GM12878 (cell line): ENCODE results near the gene DAD1. TPM values are rescaled to one million over a fixed set of nuclear protein-coding genes. Genes with fewer than 3 reads are reported as not detected.
A peak's percentile ranks its signal among the peaks of the same experiment; 100 is the strongest.

Experiments
- CREM ChIP-seq: IDR thresholded peaks from 2 replicates; pipeline ENCODE4 v1.6.1; 2014; ENCODE audit warnings: antibody characterized with exemption, low read depth
- EED ChIP-seq: sonication (generic); IDR thresholded peaks from 2 replicates; pipeline ENCODE4 v1.6.1; 2016; ENCODE audit warnings: antibody characterized with exemption, low read depth
- HDGF ChIP-seq: fragments of 450-650 bp; IDR thresholded peaks from 2 replicates; pipeline ENCODE4 v1.6.1; 2016; ENCODE audit warnings: antibody characterized with exemption
- IKZF1 ChIP-seq: fragments of 450-650 bp; conservative IDR thresholded peaks from 2 replicates; pipeline ENCODE4 v1.6.1; 2017; ENCODE audit warnings: antibody characterized with exemption, mild to moderate bottlenecking
- IKZF2 ChIP-seq, 2 experiments: fragments of 450-650 bp; IDR thresholded peaks; 2 replicates each; pipeline ENCODE4 v1.6.1; 2017; ENCODE audit warnings: mild to moderate bottlenecking in 2 of 2, moderate library complexity in 2 of 2
- JUNB ChIP-seq: IDR thresholded peaks from 2 replicates; pipeline ENCODE4 v1.6.1; 2016; ENCODE audit warnings: antibody characterized with exemption, mild to moderate bottlenecking
- NR2C2 ChIP-seq: IDR thresholded peaks from 2 replicates; pipeline ENCODE4 v1.6.1; 2011; ENCODE audit warnings: borderline replicate concordance, low read depth; ENCODE audit not compliant: control insufficient read depth, insufficient read length
- SP1 ChIP-seq: IDR thresholded peaks from one replicate; pipeline ENCODE4 v1.6.1; 2011; ENCODE audit warnings: low read depth, low read length
- TCF12 ChIP-seq: IDR thresholded peaks from 2 replicates; pipeline ENCODE4 v1.6.1; 2011; ENCODE audit warnings: low read depth, mild to moderate bottlenecking, low read length
- polyA plus RNA-seq, 11 experiments: library from polyadenylated mRNA; depleted of rRNA in 4 of 11; unstranded in 6 of 11; stranded (reverse) in 5 of 11; fragments of >200 nt; fragmentation: Nextera tagmentation in 4 of 11; fragmentation: Illumina TruSeq in 1 of 11; extraction: Ambion mirVana in 4 of 11; extraction: Trizol in 1 of 11; gene quantifications; 1 replicate in 1 of 11; 2 replicates in 10 of 11; pipeline versions ENCODE4 v1.2.1 to v1.2.3, GENCODE V29; 2011 to 2016; ENCODE audit warnings: inconsistent platforms in 2 of 11, missing spikeins in 2 of 11, low read depth in 1 of 11
- total RNA-seq, 4 experiments: library from RNA; depleted of rRNA in 3 of 4; stranded (reverse); fragments of >200 nt in 3 of 4; fragmentation: Illumina TruSeq in 1 of 4; extraction: Trizol in 1 of 4; gene quantifications; 2 replicates each; pipeline versions ENCODE4 v1.2.1 to v1.2.3, GENCODE V29; 2013 to 2021
- TF ChIP-seq, protein P1 (sequence below): fragments of 450-650 bp; IDR thresholded peaks from 2 replicates; pipeline ENCODE4 v1.6.1; 2017; ENCODE audit warnings: mild to moderate bottlenecking, moderate library complexity
- TF ChIP-seq, protein P2 (sequence below): fragments of 450-650 bp; IDR thresholded peaks from 2 replicates; pipeline ENCODE4 v1.6.1; 2017; ENCODE audit warnings: mild to moderate bottlenecking, moderate library complexity

The DAD1 gene
- total and polyA plus RNA-seq, 10 of the 15 experiments (the other 5 are each of a cell fraction or from before 2014, with no cell fraction given): 161 to 920 (median 319) TPM

DNA sequence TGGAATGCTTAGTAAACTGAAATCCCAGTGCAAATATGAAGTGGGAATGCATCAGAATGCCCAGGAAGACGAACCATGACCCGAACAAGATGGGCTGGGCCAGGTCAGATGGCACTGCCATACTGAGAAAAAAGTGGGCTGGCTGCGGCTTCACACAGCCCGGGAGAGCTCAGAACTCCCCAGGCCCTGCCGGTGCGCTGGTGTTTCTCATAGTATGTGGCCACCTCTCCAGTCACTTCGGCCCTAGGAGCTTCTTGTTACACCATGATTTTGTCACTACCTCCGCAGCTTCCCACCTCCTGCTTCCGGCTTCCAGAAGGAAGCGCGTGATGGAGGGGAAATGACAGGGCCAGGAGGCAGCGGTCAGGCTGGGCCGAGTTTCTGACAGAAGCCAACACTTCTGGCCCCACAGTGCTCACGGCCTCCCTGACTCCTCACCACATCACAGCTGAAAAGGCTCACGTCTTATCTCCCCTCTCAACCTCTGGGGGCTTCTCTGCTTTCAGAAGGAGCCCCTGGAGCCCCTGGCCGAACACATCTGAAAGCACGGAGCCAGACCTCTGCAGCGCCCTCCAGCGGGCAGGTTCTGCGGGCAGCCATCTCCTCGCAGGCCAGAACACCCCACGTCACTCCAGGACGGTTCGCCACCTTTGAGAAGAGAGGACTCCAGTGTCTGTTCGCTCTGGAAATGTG lies 30.7 kb downstream of the DAD1 start (continued):
- TF ChIP-seq, protein P1, sequence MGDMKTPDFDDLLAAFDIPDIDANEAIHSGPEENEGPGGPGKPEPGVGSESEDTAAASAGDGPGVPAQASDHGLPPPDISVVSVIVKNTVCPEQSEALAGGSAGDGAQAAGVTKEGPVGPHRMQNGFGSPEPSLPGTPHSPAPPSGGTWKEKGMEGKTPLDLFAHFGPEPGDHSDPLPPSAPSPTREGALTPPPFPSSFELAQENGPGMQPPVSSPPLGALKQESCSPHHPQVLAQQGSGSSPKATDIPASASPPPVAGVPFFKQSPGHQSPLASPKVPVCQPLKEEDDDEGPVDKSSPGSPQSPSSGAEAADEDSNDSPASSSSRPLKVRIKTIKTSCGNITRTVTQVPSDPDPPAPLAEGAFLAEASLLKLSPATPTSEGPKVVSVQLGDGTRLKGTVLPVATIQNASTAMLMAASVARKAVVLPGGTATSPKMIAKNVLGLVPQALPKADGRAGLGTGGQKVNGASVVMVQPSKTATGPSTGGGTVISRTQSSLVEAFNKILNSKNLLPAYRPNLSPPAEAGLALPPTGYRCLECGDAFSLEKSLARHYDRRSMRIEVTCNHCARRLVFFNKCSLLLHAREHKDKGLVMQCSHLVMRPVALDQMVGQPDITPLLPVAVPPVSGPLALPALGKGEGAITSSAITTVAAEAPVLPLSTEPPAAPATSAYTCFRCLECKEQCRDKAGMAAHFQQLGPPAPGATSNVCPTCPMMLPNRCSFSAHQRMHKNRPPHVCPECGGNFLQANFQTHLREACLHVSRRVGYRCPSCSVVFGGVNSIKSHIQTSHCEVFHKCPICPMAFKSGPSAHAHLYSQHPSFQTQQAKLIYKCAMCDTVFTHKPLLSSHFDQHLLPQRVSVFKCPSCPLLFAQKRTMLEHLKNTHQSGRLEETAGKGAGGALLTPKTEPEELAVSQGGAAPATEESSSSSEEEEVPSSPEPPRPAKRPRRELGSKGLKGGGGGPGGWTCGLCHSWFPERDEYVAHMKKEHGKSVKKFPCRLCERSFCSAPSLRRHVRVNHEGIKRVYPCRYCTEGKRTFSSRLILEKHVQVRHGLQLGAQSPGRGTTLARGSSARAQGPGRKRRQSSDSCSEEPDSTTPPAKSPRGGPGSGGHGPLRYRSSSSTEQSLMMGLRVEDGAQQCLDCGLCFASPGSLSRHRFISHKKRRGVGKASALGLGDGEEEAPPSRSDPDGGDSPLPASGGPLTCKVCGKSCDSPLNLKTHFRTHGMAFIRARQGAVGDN: peak; percentile 94
- TF ChIP-seq IKZF2 (IDR thresholded peaks at IDR 0.05) (peak; percentile 86 to 91), NR2C2 (no peak), HDGF (peak; percentile 70), TCF12 (0 out of 2 replicates have a peak, but pooled peaks have one; percentile 28), JUNB (no peak), CREM (no peak), EED (no peak), SP1 (peak; percentile 26), IKZF1 (peak; percentile 98)
- TF ChIP-seq, protein P2, sequence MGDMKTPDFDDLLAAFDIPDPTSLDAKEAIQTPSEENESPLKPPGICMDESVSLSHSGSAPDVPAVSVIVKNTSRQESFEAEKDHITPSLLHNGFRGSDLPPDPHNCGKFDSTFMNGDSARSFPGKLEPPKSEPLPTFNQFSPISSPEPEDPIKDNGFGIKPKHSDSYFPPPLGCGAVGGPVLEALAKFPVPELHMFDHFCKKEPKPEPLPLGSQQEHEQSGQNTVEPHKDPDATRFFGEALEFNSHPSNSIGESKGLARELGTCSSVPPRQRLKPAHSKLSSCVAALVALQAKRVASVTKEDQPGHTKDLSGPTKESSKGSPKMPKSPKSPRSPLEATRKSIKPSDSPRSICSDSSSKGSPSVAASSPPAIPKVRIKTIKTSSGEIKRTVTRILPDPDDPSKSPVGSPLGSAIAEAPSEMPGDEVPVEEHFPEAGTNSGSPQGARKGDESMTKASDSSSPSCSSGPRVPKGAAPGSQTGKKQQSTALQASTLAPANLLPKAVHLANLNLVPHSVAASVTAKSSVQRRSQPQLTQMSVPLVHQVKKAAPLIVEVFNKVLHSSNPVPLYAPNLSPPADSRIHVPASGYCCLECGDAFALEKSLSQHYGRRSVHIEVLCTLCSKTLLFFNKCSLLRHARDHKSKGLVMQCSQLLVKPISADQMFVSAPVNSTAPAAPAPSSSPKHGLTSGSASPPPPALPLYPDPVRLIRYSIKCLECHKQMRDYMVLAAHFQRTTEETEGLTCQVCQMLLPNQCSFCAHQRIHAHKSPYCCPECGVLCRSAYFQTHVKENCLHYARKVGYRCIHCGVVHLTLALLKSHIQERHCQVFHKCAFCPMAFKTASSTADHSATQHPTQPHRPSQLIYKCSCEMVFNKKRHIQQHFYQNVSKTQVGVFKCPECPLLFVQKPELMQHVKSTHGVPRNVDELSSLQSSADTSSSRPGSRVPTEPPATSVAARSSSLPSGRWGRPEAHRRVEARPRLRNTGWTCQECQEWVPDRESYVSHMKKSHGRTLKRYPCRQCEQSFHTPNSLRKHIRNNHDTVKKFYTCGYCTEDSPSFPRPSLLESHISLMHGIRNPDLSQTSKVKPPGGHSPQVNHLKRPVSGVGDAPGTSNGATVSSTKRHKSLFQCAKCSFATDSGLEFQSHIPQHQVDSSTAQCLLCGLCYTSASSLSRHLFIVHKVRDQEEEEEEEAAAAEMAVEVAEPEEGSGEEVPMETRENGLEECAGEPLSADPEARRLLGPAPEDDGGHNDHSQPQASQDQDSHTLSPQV: peak; percentile 76
